G401 (cell line): Measurements from ENCODE around the gene RPRD1A. TPM values are rescaled to one million over a fixed set of nuclear protein-coding genes. Genes with fewer than 3 reads are reported as not detected.
"Not testable (repeated sequence)": the region's sequence is repeated elsewhere in the genome, so short reads cannot be mapped to it uniquely, and the experiment has no call there.

Experiments used
- DNase-seq: peaks from one replicate; pipeline ENCODE4 v3.0.0-alpha.2; 2015; ENCODE audit warnings: low spot score
- in situ Hi-C: cut with HindIII; loops from 2 replicates; pipeline ENCODE4 v1.10.0; 2016; ENCODE audit warnings: low sequenced_read_pairs, mixed read lengths
- total RNA-seq: library from RNA; depleted of rRNA; stranded (reverse); fragments of >200 nt; shearing (Covaris generic); gene quantifications from 2 replicates; pipeline ENCODE4 v1.2.3, GENCODE V29; 2014

RPRD1A gene
- total RNA-seq, 1 experiment from 2014 or later = 56.8 TPM

DNA sequence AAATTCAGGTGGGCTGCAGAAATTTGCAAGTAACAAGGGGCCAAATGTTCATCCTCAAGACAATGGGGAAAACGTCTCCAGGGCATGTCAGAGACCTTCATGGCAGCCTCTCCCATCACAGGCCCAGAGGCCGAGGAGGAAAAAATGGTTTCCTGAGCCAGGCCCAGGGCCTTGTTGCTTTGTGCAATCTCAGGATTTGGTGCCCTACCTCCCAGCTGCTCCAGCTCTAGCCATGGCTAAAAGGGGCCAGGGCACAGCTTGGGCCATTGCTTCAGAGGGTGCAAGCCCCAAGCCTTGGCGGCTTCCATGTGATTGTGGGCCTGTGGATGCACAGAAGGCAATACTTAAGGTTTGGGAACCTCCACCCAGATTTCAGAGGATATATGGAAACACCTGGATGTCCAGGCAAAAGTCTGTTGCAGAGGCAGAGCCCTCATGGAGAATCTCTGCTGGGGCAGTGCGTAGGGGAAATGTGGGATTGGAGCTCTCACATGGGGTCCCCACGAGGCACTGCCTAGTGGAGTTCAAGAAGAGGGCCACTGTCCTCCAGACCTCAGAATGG, 29.2 kb downstream of the RPRD1A start:
- in situ Hi-C loops = no loop called here
- no peak for DNase-seq

DNA sequence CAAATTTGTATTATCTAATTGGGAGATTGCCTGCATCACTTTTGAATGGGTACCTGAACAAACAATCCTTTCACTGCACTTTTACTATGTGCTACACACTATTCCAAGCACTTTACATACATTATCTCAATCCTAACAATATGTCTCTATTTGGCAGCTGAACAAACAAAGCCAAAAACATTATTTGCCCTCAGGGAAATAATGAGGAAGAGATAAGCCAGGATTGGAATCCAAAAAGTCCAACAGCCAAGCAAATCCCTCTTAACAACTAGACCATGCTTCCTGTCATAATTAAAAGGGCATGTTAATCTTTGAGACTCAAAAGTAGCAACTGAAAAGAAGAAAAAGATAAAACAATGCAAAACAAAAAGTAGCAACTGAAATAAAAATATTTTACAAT, 32.1 kb downstream of the RPRD1A start:
- in situ Hi-C loops = no loop called here

DNA sequence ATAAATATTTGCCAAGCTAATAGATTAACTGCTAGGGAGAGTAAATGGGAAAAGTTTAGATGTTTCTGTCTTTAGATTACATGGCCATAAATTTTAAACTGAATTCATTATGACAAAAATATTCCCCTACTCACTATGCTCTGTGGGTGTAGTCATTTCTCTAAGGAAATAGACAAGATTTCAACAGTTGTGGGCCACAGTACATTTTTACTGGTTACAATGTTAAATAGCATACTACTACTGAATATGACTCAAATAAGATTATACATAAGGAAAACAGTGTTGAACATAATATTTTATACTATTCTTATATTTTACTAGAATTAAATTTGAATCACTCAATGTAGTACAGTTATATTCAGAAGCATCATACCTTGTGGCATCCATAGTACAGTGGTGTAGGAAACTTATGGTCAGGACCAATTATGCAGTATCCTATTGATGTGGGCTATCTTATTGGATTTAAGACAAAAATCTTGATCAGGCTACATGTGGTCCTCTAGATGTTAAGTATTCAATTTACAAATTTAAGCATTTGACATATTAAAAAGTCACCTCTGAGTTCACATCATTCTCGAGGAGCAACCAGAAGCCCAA, 33.0 kb downstream of the RPRD1A start:
- in situ Hi-C loops = no loop called here
- no peak for DNase-seq

More for the DNA sequence above, 32.1 kb downstream of the RPRD1A start:
- DNase-seq = no peak

DNA sequence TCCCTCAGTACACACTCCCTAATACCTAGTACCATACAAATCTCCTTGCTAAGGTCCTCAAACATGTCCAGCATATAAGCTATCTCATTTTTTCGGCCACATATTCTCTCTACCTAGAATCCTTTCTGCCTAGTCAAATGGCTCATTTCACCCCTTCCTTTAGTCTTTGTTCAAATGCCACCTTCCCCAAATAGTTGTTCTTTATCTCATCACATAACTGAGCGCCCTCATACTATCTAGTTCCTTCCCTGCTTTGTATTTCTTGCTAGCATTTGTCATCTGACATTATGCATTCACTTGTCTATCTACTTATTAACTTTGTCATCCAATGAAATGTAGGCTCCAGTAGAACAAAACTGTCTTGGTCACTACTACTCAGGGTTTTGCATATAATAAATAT, 35.5 kb downstream of the RPRD1A start:
- in situ Hi-C loops = no loop called here
- DNase-seq = no peak

DNA sequence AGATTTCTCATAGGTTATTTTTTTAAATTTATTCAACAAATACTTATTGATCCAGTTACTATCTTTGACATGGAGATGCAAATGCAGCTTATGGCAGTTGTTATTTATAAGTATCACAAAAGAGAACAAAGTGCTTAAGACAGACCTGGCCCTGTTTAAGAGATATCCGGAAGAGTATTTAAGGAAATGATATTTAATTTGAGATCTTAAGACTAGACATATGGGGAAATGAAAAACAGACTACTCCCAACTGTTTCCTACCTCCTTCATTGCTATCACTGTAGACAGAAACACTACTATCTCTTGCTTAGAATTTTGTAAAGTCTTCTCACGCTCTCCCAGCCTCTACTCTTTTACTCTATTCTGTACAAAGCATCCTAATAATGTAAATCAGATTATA, 36.0 kb downstream of the RPRD1A start:
- in situ Hi-C loops = no loop called here
- no peak for DNase-seq

DNA sequence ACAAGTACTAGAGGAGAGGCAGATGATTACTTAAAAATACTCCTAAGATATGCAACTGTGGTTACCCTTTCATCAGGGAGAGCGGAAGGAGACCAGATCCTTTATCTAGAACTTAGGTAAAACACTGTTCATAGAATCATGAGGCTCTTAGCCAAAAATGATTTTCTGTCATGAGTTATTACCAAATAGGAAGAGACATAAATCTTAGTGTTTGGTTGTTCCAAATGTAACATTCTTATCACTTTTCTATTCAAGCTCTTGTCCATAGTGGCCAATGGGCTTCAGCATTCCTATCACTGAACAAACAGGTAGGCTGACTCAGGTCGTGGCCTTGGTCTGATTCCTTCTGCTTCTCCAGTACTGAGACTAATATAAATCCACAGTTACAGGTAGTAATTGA, 38.5 kb downstream of the RPRD1A start:
- in situ Hi-C loops = no loop called here
- no peak for DNase-seq

DNA sequence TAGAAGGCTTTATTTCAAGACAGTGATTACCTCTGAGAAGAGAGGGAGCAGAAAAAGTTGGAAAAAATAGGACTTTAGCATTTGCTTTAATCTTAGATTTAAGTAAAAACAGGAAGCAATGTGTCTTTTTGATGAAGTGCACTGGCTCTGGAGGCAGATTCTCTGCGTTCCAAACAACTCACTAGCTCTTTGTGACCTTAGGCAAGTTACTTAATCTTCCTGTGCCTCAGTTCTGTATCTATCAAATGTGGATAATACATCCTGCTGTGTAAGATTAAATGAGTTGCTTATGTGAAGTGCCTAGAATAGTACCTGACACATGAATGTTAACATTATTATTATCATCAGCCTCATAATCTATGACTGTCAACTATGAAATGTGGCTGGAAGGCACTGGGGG, 42.3 kb downstream of the RPRD1A start:
- in situ Hi-C loops = no loop called here
- no peak for DNase-seq

DNA sequence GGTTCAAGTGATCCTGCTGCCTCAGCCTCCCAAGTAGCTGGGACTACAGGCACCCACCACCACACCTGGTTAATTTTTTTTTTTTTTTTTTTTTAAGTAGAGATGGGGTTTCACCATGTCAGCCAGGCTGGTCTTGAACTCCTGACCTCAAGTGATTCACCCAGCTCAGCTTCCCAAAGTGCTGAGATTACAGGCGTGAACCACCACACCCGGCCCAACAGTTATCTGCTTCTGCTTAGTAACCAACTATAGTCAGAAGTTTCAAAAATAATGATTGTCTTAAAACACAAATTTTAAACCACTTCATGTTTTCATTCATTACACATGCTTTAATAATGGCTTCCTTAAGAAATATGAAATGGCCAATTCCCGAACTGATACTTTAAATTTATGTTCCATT, 43.1 kb downstream of the RPRD1A start:
- in situ Hi-C loops, DNase-seq: not testable (repeated sequence)

DNA sequence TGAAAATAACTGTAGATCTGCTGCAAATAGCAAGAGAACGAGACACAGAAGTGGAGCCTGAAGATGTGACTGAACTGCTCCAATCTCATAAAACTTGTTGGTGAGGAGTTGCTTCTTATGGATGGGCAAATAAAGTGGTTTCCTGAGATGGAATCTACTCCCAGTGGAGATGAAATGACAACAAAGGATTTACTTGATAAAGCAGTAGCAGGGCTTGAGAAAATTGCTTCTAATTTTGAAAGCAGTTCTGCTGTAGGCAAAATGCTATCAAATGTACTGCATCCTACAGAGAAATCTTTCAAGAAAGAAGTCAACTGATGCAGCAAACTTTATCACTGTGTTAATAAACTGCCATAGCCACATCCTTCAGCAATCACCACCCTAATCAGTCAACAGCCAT, 44.0 kb downstream of the RPRD1A start:
- in situ Hi-C loops = no loop called here
- DNase-seq = no peak

DNA sequence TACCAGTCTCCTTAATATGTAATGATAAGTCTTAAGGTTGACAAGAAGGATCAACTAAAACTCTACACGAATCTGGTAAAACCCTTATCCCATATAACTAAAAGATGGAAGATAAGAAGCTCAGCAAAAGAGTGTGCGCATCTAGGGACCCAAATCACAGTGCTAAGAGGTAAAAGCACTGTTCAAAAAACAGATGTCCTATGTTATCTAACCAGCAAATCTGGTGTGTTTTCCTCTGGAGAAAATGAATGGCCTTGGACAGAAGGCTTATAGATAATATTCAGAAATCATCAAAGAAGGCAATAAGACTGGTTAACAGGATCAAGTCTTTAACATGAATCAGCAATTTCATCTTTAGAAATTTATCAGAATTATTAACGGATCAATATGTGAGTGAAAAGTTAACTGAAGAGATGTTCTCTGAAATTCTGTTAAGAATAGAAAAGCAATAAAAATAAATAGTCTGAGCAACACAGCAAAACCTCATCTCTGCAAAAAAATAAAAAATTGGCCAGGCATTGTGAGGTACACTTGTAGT, 47.1 kb downstream of the RPRD1A start:
- no peak for DNase-seq
- in situ Hi-C loops = no loop called here

DNA sequence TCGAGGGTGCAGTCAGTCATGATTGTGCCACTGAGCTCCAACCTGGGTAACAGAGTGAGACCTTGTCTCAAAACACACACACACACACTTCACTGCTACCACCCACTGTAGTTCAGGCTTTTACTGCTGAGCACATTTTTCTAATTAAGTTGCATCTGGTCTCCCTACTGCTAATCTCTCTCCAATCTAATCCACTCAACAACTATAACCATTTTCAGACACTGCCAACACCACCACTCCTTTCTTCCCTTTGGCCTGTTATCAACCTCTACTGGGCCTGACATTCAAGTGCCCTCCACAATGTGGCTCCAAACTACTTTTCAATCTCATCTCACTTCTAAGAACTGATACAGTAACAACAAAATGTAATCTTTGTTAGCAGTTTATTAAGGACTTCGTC, 50.1 kb downstream of the RPRD1A start:
- in situ Hi-C loops = no loop called here
- no peak for DNase-seq

DNA sequence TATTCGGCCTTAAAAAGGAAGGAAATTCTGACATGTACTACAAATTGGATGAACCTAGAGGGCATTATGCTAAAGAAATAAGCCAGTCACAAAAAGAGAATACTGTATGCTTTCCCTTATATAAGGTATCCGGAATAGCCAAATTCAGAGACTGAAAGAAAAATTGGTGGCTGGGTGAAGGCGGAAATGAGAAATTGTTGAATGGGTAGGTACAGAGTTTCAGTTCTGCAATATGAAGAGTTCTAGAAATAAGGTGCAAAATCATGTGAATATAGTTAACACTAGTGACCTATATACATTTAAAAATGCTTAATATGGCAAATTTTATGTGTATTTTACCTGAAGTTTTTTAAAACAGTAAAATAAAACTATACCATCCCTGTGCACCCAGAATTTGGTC, 51.7 kb downstream of the RPRD1A start:
- in situ Hi-C loops = no loop called here
- no peak for DNase-seq

DNA sequence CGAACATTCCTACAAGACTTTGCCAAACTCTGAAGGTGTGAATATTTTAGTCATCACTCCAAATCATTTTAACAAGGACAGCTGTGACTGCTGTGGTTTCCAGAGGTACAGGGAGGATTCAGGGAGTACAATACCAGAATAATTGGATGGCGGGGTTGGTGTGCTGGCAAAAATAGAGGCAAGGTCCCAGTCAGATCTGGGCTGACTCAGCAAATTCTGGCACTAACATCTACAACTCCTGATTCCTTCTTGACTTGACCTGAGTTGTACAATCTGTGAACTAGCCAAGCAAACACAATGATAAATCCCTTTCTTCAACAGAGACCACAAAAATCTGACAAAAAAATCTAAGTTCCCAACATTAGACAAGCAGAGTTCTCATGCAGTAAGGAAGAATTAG, 54.5 kb downstream of the RPRD1A start:
- in situ Hi-C loops = no loop called here
- DNase-seq = no peak

DNA sequence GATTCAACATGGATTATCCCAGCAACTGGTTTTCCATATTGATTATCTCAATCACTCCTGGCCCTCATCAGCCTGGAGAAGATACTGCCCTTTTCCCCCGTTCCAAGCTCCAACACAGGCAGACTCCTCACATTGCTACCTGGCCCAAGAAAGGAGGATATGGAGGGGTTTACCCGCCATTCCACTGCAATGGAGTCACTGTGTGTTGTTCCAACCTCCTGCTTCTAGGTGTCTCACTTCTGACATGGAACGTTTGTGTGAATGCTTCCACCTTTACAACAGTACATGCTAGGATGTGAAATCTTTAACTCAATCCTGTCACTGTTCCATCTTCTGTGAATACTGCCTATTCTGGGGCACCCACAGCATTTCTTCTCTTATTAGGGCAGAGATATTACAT, 58.1 kb downstream of the RPRD1A start:
- DNase-seq = no peak
- in situ Hi-C loops = no loop called here

DNA sequence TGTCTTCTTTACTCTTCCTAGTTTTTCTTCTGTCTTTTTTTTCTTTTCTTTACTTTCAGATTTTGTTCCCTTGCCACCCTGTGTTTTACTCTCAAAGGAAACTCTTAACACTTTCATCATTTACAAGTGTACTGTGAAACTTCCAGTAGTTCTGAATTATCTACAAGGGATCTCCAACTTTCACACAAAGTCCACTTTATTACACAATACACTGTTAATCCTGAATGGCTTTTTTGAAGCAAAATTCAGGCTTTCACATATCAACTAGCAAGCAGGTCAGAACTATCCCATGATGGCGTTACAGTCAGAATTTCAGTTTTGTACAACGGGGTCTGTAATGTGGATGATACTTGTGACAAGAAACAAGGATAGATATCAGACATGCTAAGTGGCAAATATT, 60.4 kb downstream of the RPRD1A start:
- in situ Hi-C loops = no loop called here
- DNase-seq = no peak

DNA sequence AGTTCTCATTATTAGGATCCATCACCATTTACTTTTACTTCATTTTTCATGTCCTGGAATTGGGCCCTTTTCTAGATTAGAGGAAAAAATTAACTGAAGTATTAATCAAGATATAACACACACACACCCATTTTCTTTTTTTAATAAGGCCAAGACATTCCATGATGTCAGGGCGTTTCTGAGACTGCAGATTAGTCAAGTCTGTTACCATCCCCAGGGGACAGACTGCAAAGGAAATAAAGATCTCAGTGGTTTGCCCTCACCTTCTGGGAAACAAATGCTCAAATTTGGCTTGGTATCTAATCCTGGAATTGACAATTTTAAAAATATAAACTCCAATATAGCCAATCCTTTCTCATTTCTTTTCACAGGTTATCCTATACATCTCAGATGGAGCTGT, 67.4 kb downstream of the RPRD1A start:
- in situ Hi-C loops = no loop called here

DNA sequence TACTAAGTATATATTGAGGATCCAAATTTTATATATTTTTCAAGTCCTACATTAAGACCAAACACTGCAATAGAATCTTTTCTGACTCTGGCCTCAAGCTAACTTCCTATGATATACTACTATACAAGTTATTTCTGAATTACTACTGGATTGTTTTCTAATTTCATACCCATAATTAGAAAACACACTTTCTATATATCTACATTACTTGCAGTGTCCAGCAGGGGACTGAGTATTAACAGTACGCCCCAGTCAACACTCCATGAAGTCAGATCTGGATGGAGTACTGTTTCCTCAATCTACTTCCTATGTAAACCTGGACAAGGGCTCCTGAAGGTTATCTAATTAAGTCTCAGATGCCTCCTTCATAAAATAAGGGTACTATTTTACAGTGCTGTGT, 68.4 kb downstream of the RPRD1A start:
- no peak for DNase-seq
- in situ Hi-C loops = no loop called here

More for the DNA sequence above, 67.4 kb downstream of the RPRD1A start:
- DNase-seq = no peak

DNA sequence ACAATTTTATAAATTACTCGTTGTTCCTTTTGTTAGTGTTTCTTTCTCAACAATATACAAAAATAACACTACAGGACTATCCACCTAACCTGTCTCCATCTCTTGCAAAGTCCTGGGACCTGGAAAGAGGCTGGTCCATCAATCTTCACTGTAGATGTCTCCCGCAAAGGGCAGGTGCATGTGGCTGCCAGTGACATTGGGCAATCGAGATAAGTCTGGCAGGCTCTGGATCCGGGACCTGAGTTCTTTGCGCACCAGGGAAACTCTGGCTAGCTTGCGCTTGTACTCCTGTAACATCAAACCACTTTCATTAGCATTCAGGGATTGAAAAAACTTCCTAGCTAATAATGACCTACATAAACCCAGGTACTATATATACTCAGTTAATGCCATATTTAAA, 74.3 kb downstream of the RPRD1A start:
- in situ Hi-C loops = no loop called here
- DNase-seq = no peak

DNA sequence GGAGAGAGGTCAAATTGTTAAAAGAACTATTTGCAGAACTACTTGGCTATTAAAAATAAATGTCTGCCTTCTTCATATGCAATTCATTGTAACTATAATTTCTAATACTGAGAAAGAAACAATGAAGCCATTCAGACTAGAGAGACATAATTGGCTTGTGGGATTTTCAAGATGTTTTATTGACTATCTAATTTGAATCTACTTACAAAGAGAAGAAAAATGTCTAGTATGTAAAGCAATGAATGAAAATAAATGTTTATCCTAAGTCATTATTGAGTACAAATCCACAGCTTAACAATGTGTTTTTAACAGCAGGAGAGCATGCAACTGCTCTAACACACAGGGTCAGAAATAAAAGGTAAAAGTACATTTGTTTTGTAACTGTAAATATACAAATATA, 75.7 kb downstream of the RPRD1A start:
- DNase-seq = no peak
- in situ Hi-C loops = no loop called here

DNA sequence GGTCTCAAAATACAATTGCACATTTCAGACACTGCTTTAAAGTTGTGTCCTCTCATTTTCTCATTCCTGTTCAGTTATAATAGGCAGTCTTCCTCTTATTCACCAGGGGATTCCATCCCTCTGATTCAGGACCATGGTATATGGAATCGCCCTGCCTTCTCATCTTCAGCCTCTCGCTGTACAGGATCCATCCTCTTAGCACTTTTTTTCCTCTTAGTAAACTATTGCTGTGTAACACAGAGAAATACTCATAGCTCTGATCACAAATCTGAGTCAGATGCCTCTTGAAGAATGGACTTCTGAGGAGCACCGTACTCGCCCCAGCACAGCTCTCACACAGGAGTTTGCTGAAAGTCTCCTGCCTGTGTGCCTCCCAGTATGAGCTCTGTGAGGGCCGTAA, 83.5 kb downstream of the RPRD1A start:
- DNase-seq = no peak
- in situ Hi-C loops = no loop called here

DNA sequence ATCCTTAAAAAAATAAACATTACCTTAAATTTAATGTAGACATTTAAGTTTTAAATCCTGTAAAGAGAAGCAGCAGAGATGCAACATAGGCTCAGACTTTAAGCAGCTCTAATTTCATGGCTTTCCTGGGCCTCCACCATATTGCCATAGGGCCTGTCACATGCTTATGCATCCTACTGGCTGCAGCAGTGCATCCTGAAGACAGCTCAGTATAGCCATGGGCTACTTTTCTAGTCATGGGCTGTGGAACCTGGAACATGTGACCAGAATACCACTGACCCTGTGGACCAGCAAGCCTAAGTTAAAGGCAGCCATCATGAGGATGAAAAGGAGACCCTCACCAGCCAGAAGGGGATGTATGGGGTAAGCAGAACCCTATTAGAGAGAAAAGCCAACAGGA, 84.2 kb downstream of the RPRD1A start:
- in situ Hi-C loops = no loop called here
- no peak for DNase-seq
